ENCODE data around the gene OCEL1.
A peak's percentile ranks its signal among the peaks of the same experiment; 100 is the strongest.
"Not testable (repeated sequence)": the region's sequence is repeated elsewhere in the genome, so short reads cannot be mapped to it uniquely, and the experiment has no call there.

OCEL1 gene
- 1.5 to 13.1 (median 6.6) reads per million in 3 experiments for total RNA-seq

GRCh38 chr19:17226002-17226933 is at the start of gene OCEL1:
TSS of gene OCEL1 (plus strand) at chr19:17226226. CDS start at chr19:17226248, 22 bp downstream.
- peak; percentile 96 for DNase-seq

GRCh38 chr19:17178291-17178690 is 47.7 kb upstream of the OCEL1 start:
- DNase-seq: no peak

GRCh38 chr19:17180997-17181702 is 44.9 kb upstream of the OCEL1 start:
- no peak for DNase-seq

- DNase-seq: no peak
Observed at GRCh38 chr19:17183271-17183761, 42.7 kb upstream of the OCEL1 start.

- no peak for DNase-seq
Observed at GRCh38 chr19:17183858-17184321, 42.1 kb upstream of the OCEL1 start.

GRCh38 chr19:17184371-17184841 is 41.6 kb upstream of the OCEL1 start:
- peak; percentile 43 for DNase-seq

- DNase-seq: no peak
Observed at GRCh38 chr19:17185590-17185989, 40.4 kb upstream of the OCEL1 start.

- DNase-seq: not testable (repeated sequence)
Observed at GRCh38 chr19:17191736-17192135, 34.3 kb upstream of the OCEL1 start.

- DNase-seq: no peak
Observed at GRCh38 chr19:17192751-17193150, 33.3 kb upstream of the OCEL1 start.

- no peak for DNase-seq
Observed at GRCh38 chr19:17194608-17195007, 31.4 kb upstream of the OCEL1 start.

GRCh38 chr19:17195106-17195505 is 30.9 kb upstream of the OCEL1 start:
- no peak for DNase-seq

GRCh38 chr19:17196610-17197009 is 29.4 kb upstream of the OCEL1 start:
- DNase-seq: no peak

GRCh38 chr19:17197666-17198065 is 28.4 kb upstream of the OCEL1 start:
- no peak for DNase-seq

- DNase-seq: no peak
Observed at GRCh38 chr19:17200408-17201079, 25.5 kb upstream of the OCEL1 start.

- no peak for DNase-seq
Observed at GRCh38 chr19:17202249-17202648, 23.8 kb upstream of the OCEL1 start.

- no peak for DNase-seq
Observed at GRCh38 chr19:17202713-17203112, 23.3 kb upstream of the OCEL1 start.

GRCh38 chr19:17205237-17206140 is 20.5 kb upstream of the OCEL1 start:
- DNase-seq: peak; percentile 56

GRCh38 chr19:17206736-17207581 is 19.1 kb upstream of the OCEL1 start:
- no peak for DNase-seq

- DNase-seq: no peak
Observed at GRCh38 chr19:17209126-17210036, 16.6 kb upstream of the OCEL1 start.

- no peak for DNase-seq
Observed at GRCh38 chr19:17210296-17210695, 15.7 kb upstream of the OCEL1 start.

Data from central memory CD4-positive, alpha-beta T cell (primary cell).